GM23338 (cell line): Measurements from ENCODE around the gene NFIC. TPM values are rescaled to one million over a fixed set of nuclear protein-coding genes. Genes with fewer than 3 reads are reported as not detected.
"Not testable (repeated sequence)": the region's sequence is repeated elsewhere in the genome, so short reads cannot be mapped to it uniquely, and the experiment has no call there.

Source experiments
- ATAC-seq: fragments of 200-7000 bp; cut with Tn5 transposase; 3 replicates; pipeline ENCODE4 v1.9.1; 2020
- DNase-seq: peaks from one replicate; pipeline ENCODE4 v3.0.0-alpha.2; 2015; ENCODE audit warnings: low spot score
- H2AFZ ChIP-seq: fragments of 200-600 bp; sonication (generic); 2 replicates; pipeline ENCODE4 v1.8.0; 2016; ENCODE audit warnings: antibody characterized with exemption, mild to moderate bottlenecking, moderate library complexity
- H3F3A ChIP-seq: fragments of 200-600 bp; sonication (generic); replicated peaks from 2 replicates; pipeline ENCODE4 v1.8.0; 2017; ENCODE audit warnings: antibody characterized with exemption, mixed run types, low read depth
- H3K27ac ChIP-seq: fragments of 200-600 bp; sonication (generic); 2 replicates; pipeline ENCODE4 v1.6.1; 2016; ENCODE audit warnings: low read depth
- H3K27me3 ChIP-seq: fragments of 200-600 bp; sonication (generic); 2 replicates; pipeline ENCODE4 v1.8.0; 2016; ENCODE audit warnings: mild to moderate bottlenecking, mixed run types, moderate library complexity; ENCODE audit not compliant: insufficient read depth
- H3K36me3 ChIP-seq: fragments of 200-600 bp; sonication (generic); 2 replicates; pipeline ENCODE4 v1.8.0; 2016; ENCODE audit warnings: mild to moderate bottlenecking; ENCODE audit not compliant: insufficient read depth
- H3K4me1 ChIP-seq: fragments of 200-600 bp; sonication (generic); 2 replicates; pipeline ENCODE4 v1.8.0; 2016; ENCODE audit warnings: mild to moderate bottlenecking, moderate library complexity; ENCODE audit not compliant: insufficient read depth
- H3K4me2 ChIP-seq: fragments of 200-600 bp; sonication (generic); 2 replicates; pipeline ENCODE4 v1.7.1; 2017; ENCODE audit warnings: mixed run types
- H3K4me3 ChIP-seq: fragments of 200-600 bp; sonication (generic); 2 replicates; pipeline ENCODE4 v1.6.1; 2016; ENCODE audit warnings: mixed run types
- H3K79me2 ChIP-seq: fragments of 200-600 bp; sonication (generic); replicated peaks from 2 replicates; pipeline ENCODE4 v1.8.0; 2017; ENCODE audit warnings: mild to moderate bottlenecking; ENCODE audit not compliant: insufficient read depth
- H3K9me2 ChIP-seq: fragments of 200-600 bp; sonication (generic); 2 replicates; pipeline ENCODE4 v1.8.0; 2017; ENCODE audit not compliant: insufficient read depth
- H4K20me1 ChIP-seq: fragments of 200-600 bp; sonication (generic); replicated peaks from 2 replicates; pipeline ENCODE4 v1.8.0; 2017; ENCODE audit warnings: mild to moderate bottlenecking; ENCODE audit not compliant: insufficient read depth
- H3K27ac Mint-ChIP-seq: 2 replicates; pipeline ENCODE4 v1.8.0; 2020; ENCODE audit warnings: inconsistent platforms, mild to moderate bottlenecking, moderate library complexity, mixed read lengths
- H3K27me3 Mint-ChIP-seq: 3 replicates; pipeline ENCODE4 v1.8.0; 2022; ENCODE audit warnings: low read depth, mild to moderate bottlenecking, moderate library complexity, mixed read lengths, inconsistent platforms; ENCODE audit not compliant: insufficient read depth, poor library complexity
- H3K36me3 Mint-ChIP-seq: 3 replicates; pipeline ENCODE4 v1.8.0; 2021; ENCODE audit warnings: low read depth, mild to moderate bottlenecking, inconsistent platforms, moderate library complexity, mixed read lengths
- H3K4me1 Mint-ChIP-seq: 3 replicates; pipeline ENCODE4 v1.8.0; 2020; ENCODE audit warnings: mild to moderate bottlenecking, inconsistent platforms, mixed read lengths
- H3K4me3 Mint-ChIP-seq: 3 replicates; pipeline ENCODE4 v1.8.0; 2021; ENCODE audit warnings: moderate library complexity, mild to moderate bottlenecking, inconsistent platforms, mixed read lengths
- H3K9me3 Mint-ChIP-seq: 3 replicates; pipeline ENCODE4 v1.8.0; 2020; ENCODE audit warnings: moderate library complexity, mild to moderate bottlenecking, inconsistent platforms, mixed read lengths
- CREB1 ChIP-seq: fragments of 250-450 bp; sonication (Bioruptor Pico); IDR thresholded peaks from 2 replicates; pipeline ENCODE4 v1.5.0; 2020; ENCODE audit warnings: low read depth, mild to moderate bottlenecking, moderate library complexity
- EZH2 ChIP-seq: fragments of 200-600 bp; sonication (generic); IDR thresholded peaks from one replicate; pipeline ENCODE4 v1.8.0; 2017; ENCODE audit warnings: antibody characterized with exemption, mild to moderate bottlenecking, low read depth; ENCODE audit not compliant: unreplicated experiment
- EZH2phosphoT487 ChIP-seq: fragments of 200-600 bp; sonication (generic); IDR thresholded peaks from one replicate; pipeline ENCODE4 v1.8.1; 2018; ENCODE audit warnings: antibody characterized with exemption; ENCODE audit not compliant: unreplicated experiment
- JUNB ChIP-seq: IDR thresholded peaks from one replicate; pipeline ENCODE4 v1.6.1; 2016; ENCODE audit warnings: antibody characterized with exemption; ENCODE audit not compliant: unreplicated experiment
- STAT1 ChIP-seq: IDR thresholded peaks from one replicate; pipeline ENCODE4 v1.6.1; 2016; ENCODE audit warnings: antibody characterized with exemption; ENCODE audit not compliant: unreplicated experiment
- ZNF114 ChIP-seq: fragments of 250-450 bp; sonication (Bioruptor Pico); IDR thresholded peaks from 2 replicates; pipeline ENCODE4 v1.5.0; 2020; ENCODE audit warnings: mild to moderate bottlenecking, moderate library complexity
- ZNF331 ChIP-seq: fragments of 250-450 bp; sonication (Bioruptor Pico); IDR thresholded peaks from 2 replicates; pipeline ENCODE4 v1.5.0; 2020; ENCODE audit warnings: low read depth, mild to moderate bottlenecking, moderate library complexity
- polyA plus RNA-seq: library from polyadenylated mRNA; unstranded; fragments of >200 nt; fragmentation: Nextera tagmentation; extraction: Ambion mirVana; gene quantifications from 2 replicates; pipeline ENCODE4 v1.2.1, GENCODE V29; 2016
- total RNA-seq: library from RNA; depleted of rRNA; stranded (reverse); fragments of >200 nt; shearing (Covaris generic); gene quantifications from 2 replicates; pipeline ENCODE4 v1.2.3, GENCODE V29; 2014
- TF ChIP-seq, protein P1 (sequence below): IDR thresholded peaks from 2 replicates; pipeline ENCODE4 v1.6.1; 2016; ENCODE audit warnings: antibody characterized with exemption
- TF ChIP-seq, protein P2 (sequence below), 2 experiments: fragments of 200-600 bp in 1 of 2; sonication (generic) in 1 of 2; conservative IDR thresholded peaks; 2 replicates each; pipeline versions ENCODE4 v1.5.1 to v1.6.1; 2016 to 2017; ENCODE audit warnings: antibody characterized with exemption in 2 of 2, low read depth in 2 of 2, mild to moderate bottlenecking in 2 of 2, moderate library complexity in 1 of 2
- TF ChIP-seq, protein P3 (sequence below): fragments of 250-450 bp; sonication (Bioruptor Pico); IDR thresholded peaks from 2 replicates; pipeline ENCODE4 v1.5.0; 2020; ENCODE audit warnings: mild to moderate bottlenecking, moderate library complexity
- TF ChIP-seq, protein P4 (sequence below): IDR thresholded peaks from one replicate; pipeline ENCODE4 v1.6.1; 2018; ENCODE audit warnings: antibody characterized with exemption; ENCODE audit not compliant: unreplicated experiment

NFIC gene
- total and polyA plus RNA-seq, 2 experiments from 2014 or later, result 1.3 to 5.3 TPM

DNA sequence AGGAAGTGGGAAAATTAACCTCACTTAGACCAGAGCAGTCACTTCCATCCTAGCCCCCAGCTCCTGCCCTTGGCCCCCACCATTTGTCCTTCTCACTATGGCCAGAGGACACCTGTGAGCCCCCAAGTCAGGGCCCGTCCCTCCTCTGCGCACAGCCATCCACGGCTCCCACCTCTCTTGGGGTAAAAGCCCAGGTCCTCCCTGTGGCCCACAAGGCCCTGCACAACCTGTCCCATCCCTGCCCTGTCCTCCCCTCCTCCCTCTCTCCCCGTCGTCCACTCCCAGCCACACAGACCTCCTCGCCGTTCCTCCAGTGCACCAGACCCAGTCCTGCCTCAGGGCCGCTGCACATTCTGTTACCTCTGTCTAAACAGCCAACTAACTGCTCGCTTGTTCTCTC lies 60.0 kb downstream of the NFIC start:
- DNase-seq (no peak), ATAC-seq (no peak)
- H3K79me2 ChIP-seq, result no peaks in the 10 kb centered on the region
- peaks cover 9% of the 10 kb centered on the region for H3K27me3 Mint-ChIP-seq
- H3K36me3 ChIP-seq, result no peaks in the 10 kb centered on the region
- no peak overlapping the region for H3K4me3 Mint-ChIP-seq
- H3K9me2 ChIP-seq, result no peaks in the 10 kb centered on the region
- H4K20me1 ChIP-seq, result no peaks in the 10 kb centered on the region
- TF ChIP-seq, protein P1, sequence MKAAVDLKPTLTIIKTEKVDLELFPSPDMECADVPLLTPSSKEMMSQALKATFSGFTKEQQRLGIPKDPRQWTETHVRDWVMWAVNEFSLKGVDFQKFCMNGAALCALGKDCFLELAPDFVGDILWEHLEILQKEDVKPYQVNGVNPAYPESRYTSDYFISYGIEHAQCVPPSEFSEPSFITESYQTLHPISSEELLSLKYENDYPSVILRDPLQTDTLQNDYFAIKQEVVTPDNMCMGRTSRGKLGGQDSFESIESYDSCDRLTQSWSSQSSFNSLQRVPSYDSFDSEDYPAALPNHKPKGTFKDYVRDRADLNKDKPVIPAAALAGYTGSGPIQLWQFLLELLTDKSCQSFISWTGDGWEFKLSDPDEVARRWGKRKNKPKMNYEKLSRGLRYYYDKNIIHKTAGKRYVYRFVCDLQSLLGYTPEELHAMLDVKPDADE, result no peak
- TF ChIP-seq EZH2 (no peak), ZNF331 (CRISPR knock-in tag) (no peak), CREB1 (CRISPR knock-in tag) (no peak), JUNB (no peak), EZH2phosphoT487 (no peak), ZNF114 (no peak), STAT1 (no peak)
- TF ChIP-seq, protein P2, sequence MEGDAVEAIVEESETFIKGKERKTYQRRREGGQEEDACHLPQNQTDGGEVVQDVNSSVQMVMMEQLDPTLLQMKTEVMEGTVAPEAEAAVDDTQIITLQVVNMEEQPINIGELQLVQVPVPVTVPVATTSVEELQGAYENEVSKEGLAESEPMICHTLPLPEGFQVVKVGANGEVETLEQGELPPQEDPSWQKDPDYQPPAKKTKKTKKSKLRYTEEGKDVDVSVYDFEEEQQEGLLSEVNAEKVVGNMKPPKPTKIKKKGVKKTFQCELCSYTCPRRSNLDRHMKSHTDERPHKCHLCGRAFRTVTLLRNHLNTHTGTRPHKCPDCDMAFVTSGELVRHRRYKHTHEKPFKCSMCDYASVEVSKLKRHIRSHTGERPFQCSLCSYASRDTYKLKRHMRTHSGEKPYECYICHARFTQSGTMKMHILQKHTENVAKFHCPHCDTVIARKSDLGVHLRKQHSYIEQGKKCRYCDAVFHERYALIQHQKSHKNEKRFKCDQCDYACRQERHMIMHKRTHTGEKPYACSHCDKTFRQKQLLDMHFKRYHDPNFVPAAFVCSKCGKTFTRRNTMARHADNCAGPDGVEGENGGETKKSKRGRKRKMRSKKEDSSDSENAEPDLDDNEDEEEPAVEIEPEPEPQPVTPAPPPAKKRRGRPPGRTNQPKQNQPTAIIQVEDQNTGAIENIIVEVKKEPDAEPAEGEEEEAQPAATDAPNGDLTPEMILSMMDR (conservative IDR thresholded peaks at IDR 0.05; ENCODE audit: low read depth in 2 of 2), result no peak
- TF ChIP-seq, protein P3, sequence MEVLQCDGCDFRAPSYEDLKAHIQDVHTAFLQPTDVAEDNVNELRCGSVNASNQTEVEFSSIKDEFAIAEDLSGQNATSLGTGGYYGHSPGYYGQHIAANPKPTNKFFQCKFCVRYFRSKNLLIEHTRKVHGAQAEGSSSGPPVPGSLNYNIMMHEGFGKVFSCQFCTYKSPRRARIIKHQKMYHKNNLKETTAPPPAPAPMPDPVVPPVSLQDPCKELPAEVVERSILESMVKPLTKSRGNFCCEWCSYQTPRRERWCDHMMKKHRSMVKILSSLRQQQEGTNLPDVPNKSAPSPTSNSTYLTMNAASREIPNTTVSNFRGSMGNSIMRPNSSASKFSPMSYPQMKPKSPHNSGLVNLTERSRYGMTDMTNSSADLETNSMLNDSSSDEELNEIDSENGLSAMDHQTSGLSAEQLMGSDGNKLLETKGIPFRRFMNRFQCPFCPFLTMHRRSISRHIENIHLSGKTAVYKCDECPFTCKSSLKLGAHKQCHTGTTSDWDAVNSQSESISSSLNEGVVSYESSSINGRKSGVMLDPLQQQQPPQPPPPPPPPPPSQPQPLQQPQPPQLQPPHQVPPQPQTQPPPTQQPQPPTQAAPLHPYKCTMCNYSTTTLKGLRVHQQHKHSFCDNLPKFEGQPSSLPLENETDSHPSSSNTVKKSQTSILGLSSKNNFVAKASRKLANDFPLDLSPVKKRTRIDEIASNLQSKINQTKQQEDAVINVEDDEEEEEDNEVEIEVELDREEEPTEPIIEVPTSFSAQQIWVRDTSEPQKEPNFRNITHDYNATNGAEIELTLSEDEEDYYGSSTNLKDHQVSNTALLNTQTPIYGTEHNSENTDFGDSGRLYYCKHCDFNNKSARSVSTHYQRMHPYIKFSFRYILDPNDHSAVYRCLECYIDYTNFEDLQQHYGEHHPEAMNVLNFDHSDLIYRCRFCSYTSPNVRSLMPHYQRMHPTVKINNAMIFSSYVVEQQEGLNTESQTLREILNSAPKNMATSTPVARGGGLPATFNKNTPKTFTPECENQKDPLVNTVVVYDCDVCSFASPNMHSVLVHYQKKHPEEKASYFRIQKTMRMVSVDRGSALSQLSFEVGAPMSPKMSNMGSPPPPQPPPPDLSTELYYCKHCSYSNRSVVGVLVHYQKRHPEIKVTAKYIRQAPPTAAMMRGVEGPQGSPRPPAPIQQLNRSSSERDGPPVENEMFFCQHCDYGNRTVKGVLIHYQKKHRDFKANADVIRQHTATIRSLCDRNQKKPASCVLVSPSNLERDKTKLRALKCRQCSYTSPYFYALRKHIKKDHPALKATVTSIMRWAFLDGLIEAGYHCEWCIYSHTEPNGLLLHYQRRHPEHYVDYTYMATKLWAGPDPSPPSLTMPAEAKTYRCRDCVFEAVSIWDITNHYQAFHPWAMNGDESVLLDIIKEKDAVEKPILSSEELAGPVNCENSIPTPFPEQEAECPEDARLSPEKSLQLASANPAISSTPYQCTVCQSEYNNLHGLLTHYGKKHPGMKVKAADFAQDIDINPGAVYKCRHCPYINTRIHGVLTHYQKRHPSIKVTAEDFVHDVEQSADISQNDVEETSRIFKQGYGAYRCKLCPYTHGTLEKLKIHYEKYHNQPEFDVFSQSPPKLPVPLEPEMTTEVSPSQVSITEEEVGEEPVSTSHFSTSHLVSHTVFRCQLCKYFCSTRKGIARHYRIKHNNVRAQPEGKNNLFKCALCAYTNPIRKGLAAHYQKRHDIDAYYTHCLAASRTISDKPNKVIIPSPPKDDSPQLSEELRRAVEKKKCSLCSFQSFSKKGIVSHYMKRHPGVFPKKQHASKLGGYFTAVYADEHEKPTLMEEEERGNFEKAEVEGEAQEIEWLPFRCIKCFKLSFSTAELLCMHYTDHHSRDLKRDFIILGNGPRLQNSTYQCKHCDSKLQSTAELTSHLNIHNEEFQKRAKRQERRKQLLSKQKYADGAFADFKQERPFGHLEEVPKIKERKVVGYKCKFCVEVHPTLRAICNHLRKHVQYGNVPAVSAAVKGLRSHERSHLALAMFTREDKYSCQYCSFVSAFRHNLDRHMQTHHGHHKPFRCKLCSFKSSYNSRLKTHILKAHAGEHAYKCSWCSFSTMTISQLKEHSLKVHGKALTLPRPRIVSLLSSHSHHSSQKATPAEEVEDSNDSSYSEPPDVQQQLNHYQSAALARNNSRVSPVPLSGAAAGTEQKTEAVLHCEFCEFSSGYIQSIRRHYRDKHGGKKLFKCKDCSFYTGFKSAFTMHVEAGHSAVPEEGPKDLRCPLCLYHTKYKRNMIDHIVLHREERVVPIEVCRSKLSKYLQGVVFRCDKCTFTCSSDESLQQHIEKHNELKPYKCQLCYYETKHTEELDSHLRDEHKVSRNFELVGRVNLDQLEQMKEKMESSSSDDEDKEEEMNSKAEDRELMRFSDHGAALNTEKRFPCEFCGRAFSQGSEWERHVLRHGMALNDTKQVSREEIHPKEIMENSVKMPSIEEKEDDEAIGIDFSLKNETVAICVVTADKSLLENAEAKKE (CRISPR knock-in tag), result no peak
- TF ChIP-seq, protein P4, sequence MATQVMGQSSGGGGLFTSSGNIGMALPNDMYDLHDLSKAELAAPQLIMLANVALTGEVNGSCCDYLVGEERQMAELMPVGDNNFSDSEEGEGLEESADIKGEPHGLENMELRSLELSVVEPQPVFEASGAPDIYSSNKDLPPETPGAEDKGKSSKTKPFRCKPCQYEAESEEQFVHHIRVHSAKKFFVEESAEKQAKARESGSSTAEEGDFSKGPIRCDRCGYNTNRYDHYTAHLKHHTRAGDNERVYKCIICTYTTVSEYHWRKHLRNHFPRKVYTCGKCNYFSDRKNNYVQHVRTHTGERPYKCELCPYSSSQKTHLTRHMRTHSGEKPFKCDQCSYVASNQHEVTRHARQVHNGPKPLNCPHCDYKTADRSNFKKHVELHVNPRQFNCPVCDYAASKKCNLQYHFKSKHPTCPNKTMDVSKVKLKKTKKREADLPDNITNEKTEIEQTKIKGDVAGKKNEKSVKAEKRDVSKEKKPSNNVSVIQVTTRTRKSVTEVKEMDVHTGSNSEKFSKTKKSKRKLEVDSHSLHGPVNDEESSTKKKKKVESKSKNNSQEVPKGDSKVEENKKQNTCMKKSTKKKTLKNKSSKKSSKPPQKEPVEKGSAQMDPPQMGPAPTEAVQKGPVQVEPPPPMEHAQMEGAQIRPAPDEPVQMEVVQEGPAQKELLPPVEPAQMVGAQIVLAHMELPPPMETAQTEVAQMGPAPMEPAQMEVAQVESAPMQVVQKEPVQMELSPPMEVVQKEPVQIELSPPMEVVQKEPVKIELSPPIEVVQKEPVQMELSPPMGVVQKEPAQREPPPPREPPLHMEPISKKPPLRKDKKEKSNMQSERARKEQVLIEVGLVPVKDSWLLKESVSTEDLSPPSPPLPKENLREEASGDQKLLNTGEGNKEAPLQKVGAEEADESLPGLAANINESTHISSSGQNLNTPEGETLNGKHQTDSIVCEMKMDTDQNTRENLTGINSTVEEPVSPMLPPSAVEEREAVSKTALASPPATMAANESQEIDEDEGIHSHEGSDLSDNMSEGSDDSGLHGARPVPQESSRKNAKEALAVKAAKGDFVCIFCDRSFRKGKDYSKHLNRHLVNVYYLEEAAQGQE, result no peak
- H2AFZ ChIP-seq, result no peak overlapping the region
- peaks cover 2% of the 10 kb centered on the region; the same call in 2 of the 3 replicates for H3K4me1 Mint-ChIP-seq
- no peaks in the 10 kb centered on the region for H3K4me1 ChIP-seq
- no peak overlapping the region for H3K4me3 ChIP-seq
- H3K27me3 ChIP-seq, result no peaks in the 10 kb centered on the region
- H3K27ac ChIP-seq, result no peak overlapping the region
- no peak overlapping the region for H3K4me2 ChIP-seq
- no peaks in the 10 kb centered on the region for H3K36me3 Mint-ChIP-seq
- H3K27ac Mint-ChIP-seq, result no peak overlapping the region
- no peaks in the 10 kb centered on the region for H3K9me3 Mint-ChIP-seq
- no peaks in the 10 kb centered on the region for H3F3A ChIP-seq

DNA sequence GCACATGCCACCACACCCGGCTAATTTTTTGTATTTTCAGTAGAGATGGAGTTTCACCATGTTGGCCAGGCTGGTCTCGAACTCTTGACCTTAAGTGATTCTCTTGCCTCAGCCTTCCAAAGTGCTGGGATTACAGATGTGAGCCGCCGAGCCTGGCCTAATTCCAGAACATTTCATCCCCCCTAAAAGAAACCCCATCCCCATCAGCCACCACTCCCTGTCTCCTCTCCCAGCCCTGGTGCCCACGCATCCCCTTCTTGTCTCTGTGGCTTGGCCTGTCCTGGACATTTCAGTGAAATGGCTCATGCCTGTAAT lies 63.9 kb downstream of the NFIC start:
- H3K4me1 ChIP-seq, H4K20me1 ChIP-seq, DNase-seq, H3K27ac ChIP-seq, H3K4me2 ChIP-seq, H3K79me2 ChIP-seq, H2AFZ ChIP-seq, H3K36me3 Mint-ChIP-seq, H3K27ac Mint-ChIP-seq, H3F3A ChIP-seq, H3K9me2 ChIP-seq, H3K27me3 ChIP-seq, H3K9me3 Mint-ChIP-seq, H3K4me3 Mint-ChIP-seq, ATAC-seq, H3K4me3 ChIP-seq, H3K4me1 Mint-ChIP-seq, H3K36me3 ChIP-seq: not testable (repeated sequence)
- H3K27me3 Mint-ChIP-seq, result peaks cover 26% of the 10 kb centered on the region
